K562 (cell line): Measurements from ENCODE around the gene AKAP13. TPM values are rescaled to one million over a fixed set of nuclear protein-coding genes. Genes with fewer than 3 reads are reported as not detected.

Source experiments
- ATAC-seq: fragments of 200-7000 bp; cut with Tn5 transposase; 3 replicates; pipeline ENCODE4 v1.9.1; 2020; ENCODE audit warnings: moderate library complexity
- BruUV-seq: library from RNA; stranded (reverse); fragments of 400-500 nt; replicated peaks from 2 replicates; lab custom pipeline; 2021; lab: Mats Ljungman, UMichigan
- CTCF ChIA-PET: fragments of 300-600 bp; formaldehyde crosslinking; extraction: SDS; loops from one replicate; lab custom pipeline; 2021; ENCODE audit warnings: low intra/inter-chr PET ratio; lab: Yijun Ruan, JAX
- POLR2A ChIA-PET: fragments of 300-600, 350-650 bp; sonication (Branson Sonifier 250); formaldehyde crosslinking; extraction: SDS; loops from one replicate; lab custom pipeline; 2021; ENCODE audit warnings: antibody characterized with exemption, inconsistent platforms; lab: Yijun Ruan, JAX
- DNase-seq, 4 experiments: peaks; one replicate each; pipeline versions ENCODE4 v3.0.0 to v3.0.0-alpha.2; 2011 to 2018; ENCODE audit warnings: low spot score in 3 of 4, mixed read lengths in 3 of 4; ENCODE audit errors: extremely low read depth in 1 of 4
- FAIRE-seq: peaks from 2 replicates; lab custom pipeline; 2011; peaks lifted over from hg19 to GRCh38; lab: Jason Lieb, UNC
- H2AFZ ChIP-seq: 2 replicates; pipeline ENCODE4 v1.6.0; 2011; ENCODE audit warnings: low read depth, low read length, control low read depth, inconsistent platforms
- H3K27ac ChIP-seq: fragments of 200-600 bp; 3 replicates; pipeline ENCODE4 v1.8.0; 2011; ENCODE audit warnings: low read depth, mild to moderate bottlenecking, control low read depth, inconsistent platforms, low read length, moderate library complexity, mixed read lengths; ENCODE audit errors: extremely low read depth
- H3K27me3 ChIP-seq, 2 experiments: fragments of 300-600 bp in 1 of 2; 2 replicates in 1 of 2; 3 replicates in 1 of 2; pipeline versions ENCODE4 v1.6.0 to v1.8.0; 2011; ENCODE audit warnings: inconsistent platforms in 2 of 2, low read length in 2 of 2, mild to moderate bottlenecking in 1 of 2, mixed read lengths in 1 of 2, moderate library complexity in 1 of 2; ENCODE audit not compliant: control insufficient read depth in 2 of 2, insufficient read depth in 2 of 2
- H3K36me3 ChIP-seq: fragments of 300-600 bp; 3 replicates; pipeline ENCODE4 v1.8.0; 2011; ENCODE audit warnings: mild to moderate bottlenecking, low read length, inconsistent platforms; ENCODE audit not compliant: control insufficient read depth, insufficient read depth
- H3K4me1 ChIP-seq, 2 experiments: fragments of 200-600 bp in 1 of 2; replicated peaks in 1 of 2; 2 replicates in 1 of 2; 3 replicates in 1 of 2; pipeline versions ENCODE4 v1.5.1 to v1.8.0; 2011; ENCODE audit warnings: inconsistent platforms in 2 of 2, low read length in 2 of 2, mild to moderate bottlenecking in 1 of 2, mixed read lengths in 1 of 2, moderate library complexity in 1 of 2; ENCODE audit not compliant: control insufficient read depth in 2 of 2, insufficient read depth in 2 of 2
- H3K4me2 ChIP-seq: 2 replicates; pipeline ENCODE4 v1.6.1; 2011; ENCODE audit warnings: low read length, control low read depth, inconsistent platforms, mixed read lengths; ENCODE audit not compliant: insufficient read depth
- H3K4me3 ChIP-seq: fragments of 200-600 bp; sonication (generic), shearing (Covaris generic); 2 replicates; pipeline ENCODE4 v1.5.1; 2016; ENCODE audit warnings: control low read depth, inconsistent platforms
- H3K79me2 ChIP-seq: fragments of 200-600 bp; 3 replicates; pipeline ENCODE4 v1.8.0; 2011; ENCODE audit warnings: low read length, inconsistent platforms; ENCODE audit not compliant: control insufficient read depth, insufficient read depth
- H3K9ac ChIP-seq, 2 experiments: 2 replicates each; pipeline versions ENCODE4 v1.6.0 to v1.6.1; 2011; ENCODE audit warnings: low read depth in 2 of 2, low read length in 2 of 2, control low read depth in 1 of 2, inconsistent platforms in 1 of 2, mild to moderate bottlenecking in 1 of 2, mixed read lengths in 1 of 2; ENCODE audit not compliant: insufficient read depth in 1 of 2
- H3K9me1 ChIP-seq: one replicate; pipeline ENCODE4 v1.6.0; 2011; ENCODE audit warnings: inconsistent platforms, mild to moderate bottlenecking, low read length, moderate library complexity; ENCODE audit not compliant: control insufficient read depth, insufficient read depth
- H3K9me3 ChIP-seq: replicated peaks from 2 replicates; pipeline ENCODE4 v1.5.1; 2011; ENCODE audit warnings: low read depth, low read length, inconsistent platforms; ENCODE audit not compliant: control insufficient read depth, insufficient read depth
- H4K20me1 ChIP-seq: replicated peaks from 2 replicates; pipeline ENCODE4 v1.6.1; 2011; ENCODE audit warnings: low read length, inconsistent platforms, mixed read lengths; ENCODE audit not compliant: control insufficient read depth, insufficient read depth
- CLOCK ChIP-seq: fragments of 250-450 bp; sonication (Bioruptor Pico); IDR thresholded peaks from 2 replicates; pipeline ENCODE4 v1.4.0; 2020; ENCODE audit warnings: mild to moderate bottlenecking, moderate library complexity, borderline replicate concordance
- ELF2 ChIP-seq: fragments of 250-450 bp; sonication (Bioruptor Pico); IDR thresholded peaks from 2 replicates; pipeline ENCODE4 v1.5.0; 2021; ENCODE audit warnings: mild to moderate bottlenecking
- MCM5 ChIP-seq: fragments of 450-650 bp; IDR thresholded peaks from 2 replicates; pipeline ENCODE4 v1.6.1; 2016; ENCODE audit warnings: low read depth
- SNIP1 ChIP-seq: fragments of 450-650 bp; IDR thresholded peaks from 2 replicates; pipeline ENCODE4 v1.7.1; 2017; ENCODE audit warnings: low read depth, mild to moderate bottlenecking
- SRF ChIP-seq, 2 experiments: fragments of 250-450, 450-650 bp in 1 of 2; sonication (Bioruptor Pico) in 1 of 2; sonication (generic) in 1 of 2; formaldehyde crosslinking; IDR thresholded peaks; 2 replicates each; pipeline versions ENCODE4 v1.5.0 to v1.5.1; 2020 to 2022; ENCODE audit warnings: mild to moderate bottlenecking in 1 of 2, missing genetic modification reagents in 1 of 2
- WGBS: fragments of 100-300 bp; shearing (Covaris generic); methylation state at CpG from one replicate; pipeline ENCODE4 v1.1.6; 2016; ENCODE audit warnings: low coverage, mixed read lengths; ENCODE audit not compliant: insufficient coverage; ENCODE audit errors: missing lambda C conversion rate; 5-methylcytosine and 5-hydroxymethylcytosine counted together
- in situ Hi-C: fragments of 300-500 bp; cut with MboI; formaldehyde crosslinking; loops from 4 replicates; pipeline ENCODE4 v1.15.0; 2018; ENCODE audit warnings: inconsistent platforms, mixed read lengths
- intact Hi-C: fragments of 100-400 bp; cut with micrococcal nuclease; formaldehyde crosslinking; loops from 2 replicates; pipeline ENCODE4 v1.14.2; 2022
- polyA plus RNA-seq, 8 experiments: library from polyadenylated mRNA; depleted of rRNA in 4 of 8; stranded (reverse) in 5 of 8; unstranded in 3 of 8; fragments of >200 nt; fragmentation: Nextera tagmentation in 2 of 8; fragmentation: Illumina TruSeq in 1 of 8; extraction: Ambion mirVana in 2 of 8; extraction: Trizol in 1 of 8; gene quantifications; 2 replicates each; pipeline versions ENCODE4 v1.2.1 to v1.2.3, GENCODE V29; 2011 to 2014; ENCODE audit warnings: inconsistent platforms in 1 of 8, missing spikeins in 1 of 8
- total RNA-seq, 7 experiments: library from RNA; depleted of rRNA in 6 of 7; stranded (reverse); fragments of >200 nt in 6 of 7; fragmentation: Illumina TruSeq in 2 of 7; extraction: Trizol in 2 of 7; gene quantifications; 2 replicates each; pipeline versions ENCODE4 v1.2.1 to v1.2.3, GENCODE V29; 2011 to 2021; ENCODE audit warnings: low replicate concordance in 1 of 7

AKAP13 gene
- total and polyA plus RNA-seq, 9 of the 15 experiments (the other 6 are each of a cell fraction or from before 2014, with no cell fraction given): 0.03 to 1.7 (median 0.42) TPM

GRCh38 chr15:85597155-85597815 is 216.9 kb downstream of the AKAP13 start:
- no peak overlapping the region for H3K9ac ChIP-seq
- in situ Hi-C loops (no loop called here), intact Hi-C loops (no loop called here)
- H3K4me1 ChIP-seq: no peaks in the 10 kb centered on the region
- H4K20me1 ChIP-seq: no peaks in the 10 kb centered on the region
- TF ChIP-seq MCM5: no peak
- no peak for TF ChIP-seq ELF2
- no peak for TF ChIP-seq CLOCK
- TF ChIP-seq SNIP1: no peak
- no peak for TF ChIP-seq SRF (CRISPR knock-in tag; IDR thresholded peaks at IDR 0.05)
- DNase-seq (no peak), FAIRE-seq (no peak), ATAC-seq (no peak)
- no peak overlapping the region for H3K27ac ChIP-seq
- no peaks in the 10 kb centered on the region for H3K9me3 ChIP-seq
- H3K9me1 ChIP-seq: no peaks in the 10 kb centered on the region
- H3K4me3 ChIP-seq: no peak overlapping the region
- H3K27me3 ChIP-seq: no peaks in the 10 kb centered on the region
- POLR2A ChIA-PET: no interaction called here
- CTCF ChIA-PET: no interaction called here
- no TSS peak for BruUV-seq
- no peak overlapping the region for H3K4me2 ChIP-seq
- 0% methylated on average over 2 of the region's 2 CpGs for WGBS
- H3K79me2 ChIP-seq: no peaks in the 10 kb centered on the region
- H2AFZ ChIP-seq: no peak overlapping the region
- H3K36me3 ChIP-seq: no peaks in the 10 kb centered on the region
